Osteocyte (in vitro differentiated cells): ENCODE measurements around the gene BCKDHB. TPM values are rescaled to one million over a fixed set of nuclear protein-coding genes. Genes with fewer than 3 reads are reported as not detected.

Experiments
- DNase-seq: peaks from one replicate; pipeline ENCODE4 v3.0.0; 2021; ENCODE audit warnings: mixed read lengths; ENCODE audit not compliant: unreplicated experiment; ENCODE audit errors: extremely low spot score
- H3K27ac Mint-ChIP-seq: one replicate; pipeline ENCODE4 v1.8.0; 2021; ENCODE audit warnings: mild to moderate bottlenecking, mixed read lengths; ENCODE audit not compliant: unreplicated experiment
- H3K27me3 Mint-ChIP-seq: one replicate; pipeline ENCODE4 v1.8.0; 2021; ENCODE audit warnings: mixed read lengths; ENCODE audit not compliant: unreplicated experiment
- H3K36me3 Mint-ChIP-seq: one replicate; pipeline ENCODE4 v1.8.0; 2021; ENCODE audit warnings: mixed read lengths; ENCODE audit not compliant: unreplicated experiment
- H3K4me1 Mint-ChIP-seq: one replicate; pipeline ENCODE4 v1.8.0; 2021; ENCODE audit warnings: mixed read lengths; ENCODE audit not compliant: unreplicated experiment
- H3K4me3 Mint-ChIP-seq: one replicate; pipeline ENCODE4 v1.8.0; 2021; ENCODE audit warnings: mild to moderate bottlenecking, moderate library complexity, mixed read lengths; ENCODE audit not compliant: unreplicated experiment
- H3K9me3 Mint-ChIP-seq: one replicate; pipeline ENCODE4 v1.8.0; 2021; ENCODE audit warnings: mixed read lengths; ENCODE audit not compliant: unreplicated experiment
- CTCF ChIP-seq: fragments of 200-600 bp; sonication (generic); IDR thresholded peaks from 2 replicates; pipeline ENCODE4 v1.5.0; 2021; ENCODE audit warnings: antibody characterized with exemption, mild to moderate bottlenecking, moderate library complexity
- total RNA-seq: library from RNA; stranded (reverse); gene quantifications from 2 replicates; pipeline ENCODE4 v1.2.1, GENCODE V29; 2021

Gene BCKDHB
- total RNA-seq, 1 donor from 2014 or later, result 20.4 TPM

- Mint-ChIP-seq H3K9me3 (no peaks in the 10 kb centered on the region), H3K4me1 (peaks cover 2% of the 10 kb centered on the region), H3K4me3 (no peak overlapping the region), H3K36me3 (no peaks in the 10 kb centered on the region), H3K27me3 (peaks cover 52% of the 10 kb centered on the region), H3K27ac (no peak overlapping the region)
- no peak for TF ChIP-seq CTCF
- no peak for DNase-seq
These were observed 15.0 kb upstream of the BCKDHB start for GRCh38 chr6:80091506-80091905.

GRCh38 chr6:80094017-80094416, 12.5 kb upstream of the BCKDHB start:
- peaks cover 2% of the 10 kb centered on the region for H3K4me1 Mint-ChIP-seq
- peaks cover 63% of the 10 kb centered on the region for H3K27me3 Mint-ChIP-seq
- TF ChIP-seq CTCF, result peak; percentile 70
- no peak for DNase-seq
- no peak overlapping the region for H3K27ac Mint-ChIP-seq
- H3K36me3 Mint-ChIP-seq, result no peaks in the 10 kb centered on the region
- no peaks in the 10 kb centered on the region for H3K9me3 Mint-ChIP-seq
- H3K4me3 Mint-ChIP-seq, result no peak overlapping the region

GRCh38 chr6:80095600-80095999, 10.9 kb upstream of the BCKDHB start:
- Mint-ChIP-seq H3K4me3 (no peak overlapping the region), H3K4me1 (peaks cover 2% of the 10 kb centered on the region), H3K27ac (no peak overlapping the region), H3K27me3 (peaks cover 65% of the 10 kb centered on the region), H3K36me3 (no peaks in the 10 kb centered on the region), H3K9me3 (no peaks in the 10 kb centered on the region)
- DNase-seq, result no peak
- no peak for TF ChIP-seq CTCF

- no peak for TF ChIP-seq CTCF
- no peaks in the 10 kb centered on the region for H3K9me3 Mint-ChIP-seq
- no peaks in the 10 kb centered on the region for H3K36me3 Mint-ChIP-seq
- H3K4me3 Mint-ChIP-seq, result no peak overlapping the region
- DNase-seq, result no peak
- H3K27ac Mint-ChIP-seq, result no peak overlapping the region
- H3K4me1 Mint-ChIP-seq, result no peaks in the 10 kb centered on the region
- H3K27me3 Mint-ChIP-seq, result peaks cover 60% of the 10 kb centered on the region
These were observed 8.1 kb upstream of the BCKDHB start for GRCh38 chr6:80098392-80098791.

- Mint-ChIP-seq H3K27ac (no peak overlapping the region), H3K9me3 (no peaks in the 10 kb centered on the region), H3K36me3 (no peaks in the 10 kb centered on the region), H3K27me3 (peaks cover 33% of the 10 kb centered on the region), H3K4me3 (no peak overlapping the region), H3K4me1 (peaks cover 12% of the 10 kb centered on the region)
- no peak for TF ChIP-seq CTCF
- DNase-seq, result no peak
These were observed 2.0 kb upstream of the BCKDHB start for GRCh38 chr6:80104520-80104919.
